ENCODE measurements around the gene RBPJ. TPM values are rescaled to one million over a fixed set of nuclear protein-coding genes. Genes with fewer than 3 reads are reported as not detected.

RBPJ gene
- total and polyA plus RNA-seq, 2 of the 8 experiments (the other 6 are each of a cell fraction or from before 2014, with no cell fraction given), result 65.5 to 217 TPM

- TF ChIP-seq CHD7 (IDR thresholded peaks at IDR 0.05; ENCODE audit: insufficient replicate concordance, low read length) (no peak), SP4 (IDR thresholded peaks at IDR 0.05; ENCODE audit: low read length) (no peak), PHF8 (conservative IDR thresholded peaks at IDR 0.05; ENCODE audit: low read depth, low read length) (no peak), NRF1 (IDR thresholded peaks at IDR 0.05; ENCODE audit: low read depth, low read length) (no peak), ATF3 (IDR thresholded peaks at IDR 0.05; ENCODE audit: insufficient read depth, low read depth, low read length) (no peak), SRF (IDR thresholded peaks at IDR 0.05; ENCODE audit: low read depth, low read length) (no peak), SUZ12 (IDR thresholded peaks at IDR 0.05; ENCODE audit: low read length) (no peak), HDAC6 (IDR thresholded peaks at IDR 0.05; ENCODE audit: low read depth, low read length) (no peak), SIRT6 (IDR thresholded peaks at IDR 0.05; ENCODE audit: low read length) (no peak), RFX5 (IDR thresholded peaks at IDR 0.05; ENCODE audit: borderline replicate concordance, low read depth, low read length) (no peak), POU5F1 (IDR thresholded peaks at IDR 0.05; ENCODE audit: low read depth, low read length) (no peak)
These were observed 67.9 kb downstream of the RBPJ start (continued) for GRCh38 chr4:26388671-26389070.

Data from H1 (cell line).